Karpas-422 (cell line): Measurements from ENCODE around the gene SIDT1. TPM values are rescaled to one million over a fixed set of nuclear protein-coding genes. Genes with fewer than 3 reads are reported as not detected.

Experiments
- DNase-seq: peaks from one replicate; pipeline ENCODE4 v3.0.0-alpha.2; 2015
- H2AFZ ChIP-seq: fragments of 200-600 bp; sonication (generic); 2 replicates; pipeline ENCODE4 v1.6.1; 2014; ENCODE audit warnings: antibody characterized with exemption, low read length, mixed read lengths
- H3K27ac ChIP-seq: fragments of 200-600 bp; sonication (generic); 2 replicates; pipeline ENCODE4 v1.5.1; 2014; ENCODE audit warnings: mild to moderate bottlenecking, low read length, moderate library complexity
- H3K27me3 ChIP-seq: fragments of 200-600 bp; sonication (generic); 2 replicates; pipeline ENCODE4 v1.6.1; 2014; ENCODE audit warnings: low read length, mixed read lengths
- H3K36me3 ChIP-seq: fragments of 200-600 bp; sonication (generic); 2 replicates; pipeline ENCODE4 v1.6.1; 2014; ENCODE audit warnings: low read length, mixed read lengths; ENCODE audit not compliant: insufficient read depth
- H3K4me1 ChIP-seq: fragments of 200-600 bp; sonication (generic); 2 replicates; pipeline ENCODE4 v1.6.1; 2014; ENCODE audit warnings: mild to moderate bottlenecking, low read length, mixed read lengths
- H3K4me2 ChIP-seq: fragments of 200-600 bp; sonication (generic); 2 replicates; pipeline ENCODE4 v1.6.1; 2014; ENCODE audit warnings: low read length, low read depth, mild to moderate bottlenecking; ENCODE audit not compliant: poor library complexity, severe bottlenecking
- H3K4me3 ChIP-seq: fragments of 200-600 bp; sonication (generic); 2 replicates; pipeline ENCODE4 v1.5.1; 2014; ENCODE audit warnings: mild to moderate bottlenecking, antibody characterized with exemption, low read length, mixed read lengths
- H3K79me2 ChIP-seq: fragments of 200-600 bp; sonication (generic); 2 replicates; pipeline ENCODE4 v1.6.1; 2014; ENCODE audit warnings: mild to moderate bottlenecking, low read length, mixed read lengths
- H3K9ac ChIP-seq: fragments of 200-600 bp; sonication (generic); 2 replicates; pipeline ENCODE4 v1.6.0; 2014; ENCODE audit warnings: low read length
- H3K9me2 ChIP-seq: fragments of 200-600 bp; sonication (generic), shearing (Covaris generic); replicated peaks from 2 replicates; pipeline ENCODE4 v1.6.0; 2014; ENCODE audit warnings: mild to moderate bottlenecking, low read length, moderate library complexity; ENCODE audit not compliant: insufficient read depth
- H3K9me3 ChIP-seq: fragments of 300-700, 200-600 bp; sonication (generic); 2 replicates; pipeline ENCODE4 v1.6.1; 2014; ENCODE audit warnings: low read length, mixed read lengths
- H4K20me1 ChIP-seq: fragments of 200-600 bp; sonication (generic); 2 replicates; pipeline ENCODE4 v1.6.1; 2014; ENCODE audit warnings: mild to moderate bottlenecking, antibody characterized with exemption, low read length, low read depth; ENCODE audit not compliant: insufficient read depth
- total RNA-seq: library from RNA; depleted of rRNA; stranded (reverse); fragments of >200 nt; shearing (Covaris generic); gene quantifications from 2 replicates; pipeline ENCODE4 v1.2.3, GENCODE V29; 2014; ENCODE audit warnings: low replicate concordance

The SIDT1 gene
- total RNA-seq, 1 experiment from 2014 or later = 11.3 TPM

DNA sequence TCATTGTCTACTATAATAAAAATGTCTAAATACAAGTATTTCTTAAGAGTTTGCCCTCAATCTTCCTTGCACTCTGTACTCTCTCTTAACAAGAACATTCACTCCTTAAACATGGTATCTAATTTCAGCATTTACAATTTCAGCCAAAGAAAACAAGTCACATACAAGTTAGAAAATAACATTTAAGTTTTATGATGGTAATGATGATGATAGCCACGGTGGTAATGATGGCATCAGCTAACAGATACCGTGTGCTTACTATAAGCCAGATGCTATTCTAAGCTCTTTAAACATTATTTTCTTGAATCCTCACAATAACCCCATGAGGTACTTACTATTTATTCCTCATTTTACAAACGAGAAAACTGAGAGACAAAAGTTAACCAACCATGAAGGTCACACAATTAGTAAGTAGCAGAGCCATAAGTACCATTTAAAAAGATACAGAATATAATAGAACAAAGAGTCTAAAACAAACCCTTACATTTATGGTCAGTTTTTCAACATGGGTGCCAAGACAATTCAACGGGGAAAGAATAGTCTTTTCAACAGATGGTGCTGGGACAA, 24.8 kb upstream of the SIDT1 start:
- no peak overlapping the region for H3K9ac ChIP-seq
- H3K4me2 ChIP-seq = no peak overlapping the region
- H3K4me3 ChIP-seq = no peak overlapping the region
- no peaks in the 10 kb centered on the region for H3K9me3 ChIP-seq
- H2AFZ ChIP-seq = no peak overlapping the region
- peaks cover 8% of the 10 kb centered on the region; the same call in 1 of the 2 replicates for H3K36me3 ChIP-seq
- no peak overlapping the region for H3K27ac ChIP-seq
- no peak for DNase-seq
- H3K9me2 ChIP-seq = no peaks in the 10 kb centered on the region
- H4K20me1 ChIP-seq = no peaks in the 10 kb centered on the region
- H3K79me2 ChIP-seq = peaks cover 69% of the 10 kb centered on the region
- peaks cover 7% of the 10 kb centered on the region for H3K4me1 ChIP-seq
- no peaks in the 10 kb centered on the region for H3K27me3 ChIP-seq

DNA sequence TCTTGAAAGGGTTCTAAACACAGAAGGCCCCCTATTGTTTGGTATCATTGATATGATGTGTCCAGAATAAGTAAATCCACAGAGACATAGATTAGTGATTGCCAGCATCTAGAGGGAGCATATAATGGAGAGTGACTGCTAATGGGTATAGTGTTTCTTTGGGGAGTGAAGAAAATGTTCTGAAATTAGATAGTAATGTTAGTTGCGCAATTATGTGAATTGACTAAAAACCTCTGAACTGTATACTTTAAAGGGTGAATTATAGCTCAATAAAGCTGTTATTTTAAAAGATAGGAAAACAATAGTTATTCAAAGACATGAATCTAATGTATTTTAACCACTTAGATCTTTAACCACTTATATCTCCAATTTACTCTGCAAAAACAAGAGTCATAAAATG, 23.4 kb upstream of the SIDT1 start:
- Histone ChIP-seq H3K9me2 (no peaks in the 10 kb centered on the region), H4K20me1 (no peaks in the 10 kb centered on the region), H3K4me2 (no peak overlapping the region), H3K9ac (no peak overlapping the region), H3K4me1 (peaks cover 16% of the 10 kb centered on the region), H3K27me3 (no peaks in the 10 kb centered on the region), H3K27ac (no peak overlapping the region), H3K36me3 (peaks cover 8% of the 10 kb centered on the region; the same call in 1 of the 2 replicates), H2AFZ (no peak overlapping the region), H3K9me3 (no peaks in the 10 kb centered on the region), H3K4me3 (no peak overlapping the region), H3K79me2 (peaks cover 83% of the 10 kb centered on the region)
- no peak for DNase-seq

DNA sequence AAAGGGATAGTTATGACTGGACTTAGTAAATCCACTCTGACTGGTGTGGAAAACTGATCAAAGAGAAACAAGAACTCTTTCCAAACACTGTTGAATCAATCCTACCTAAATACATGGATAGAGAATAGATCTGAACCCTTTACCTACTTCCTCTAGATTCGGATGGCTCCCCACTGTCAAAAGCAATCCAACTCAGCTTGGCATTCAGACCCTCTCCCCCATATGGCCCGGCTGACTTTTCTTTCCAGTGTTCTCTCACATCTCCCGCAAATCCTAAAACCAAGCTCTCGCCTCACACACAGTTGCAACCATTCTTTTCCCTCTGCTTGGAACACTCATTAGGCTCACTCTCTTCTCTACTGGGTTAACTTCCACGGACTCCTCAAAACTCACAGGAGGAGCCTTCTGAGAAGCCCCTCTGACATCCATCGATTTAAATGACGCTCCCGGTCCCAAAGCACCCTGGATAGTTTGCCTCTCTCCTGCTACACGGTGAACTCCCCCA, 18.0 kb upstream of the SIDT1 start:
- H4K20me1 ChIP-seq = no peaks in the 10 kb centered on the region
- peaks cover 53% of the 10 kb centered on the region for H3K79me2 ChIP-seq
- H3K9me2 ChIP-seq = no peaks in the 10 kb centered on the region
- peak overlapping the region; percentile 91 for H3K9ac ChIP-seq
- no peaks in the 10 kb centered on the region for H3K9me3 ChIP-seq
- peak overlapping the region; percentile 84 for H3K4me2 ChIP-seq
- peak overlapping the region; percentile 66; the same call in 1 of the 2 replicates for H3K27ac ChIP-seq
- peaks cover 20% of the 10 kb centered on the region for H3K4me1 ChIP-seq
- no peaks in the 10 kb centered on the region for H3K27me3 ChIP-seq
- peak; percentile 51 for DNase-seq
- H3K4me3 ChIP-seq = peak overlapping the region; percentile 95
- peak overlapping the region; percentile 80 for H2AFZ ChIP-seq
- no peaks in the 10 kb centered on the region for H3K36me3 ChIP-seq

DNA sequence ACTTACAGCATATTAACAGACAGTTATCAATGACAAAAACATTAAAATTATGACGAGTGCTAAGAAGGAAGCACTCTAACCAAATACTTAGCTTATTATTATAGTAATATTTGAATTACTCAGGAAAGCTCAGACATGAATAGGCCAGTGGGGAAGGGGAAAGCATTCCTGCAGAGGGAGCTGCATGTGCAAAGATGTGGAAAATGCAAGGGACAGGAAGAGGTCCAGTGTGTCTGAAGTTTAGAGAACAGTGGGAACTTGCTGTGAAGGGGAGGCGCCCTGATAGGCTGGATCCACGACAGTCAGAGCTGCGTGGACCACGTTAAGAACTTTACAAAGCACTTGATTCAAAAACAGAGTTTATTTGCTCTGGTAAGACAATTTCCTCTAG, 16.2 kb upstream of the SIDT1 start:
- peak; percentile 57 for DNase-seq
- H3K27ac ChIP-seq = no peak overlapping the region
- H3K27me3 ChIP-seq = no peaks in the 10 kb centered on the region
- no peaks in the 10 kb centered on the region for H4K20me1 ChIP-seq
- peaks cover 20% of the 10 kb centered on the region for H3K4me1 ChIP-seq
- H3K9me3 ChIP-seq = no peaks in the 10 kb centered on the region
- no peaks in the 10 kb centered on the region for H3K36me3 ChIP-seq
- H3K79me2 ChIP-seq = peaks cover 35% of the 10 kb centered on the region
- peak overlapping the region; percentile 84 for H3K4me2 ChIP-seq
- H2AFZ ChIP-seq = no peak overlapping the region
- no peaks in the 10 kb centered on the region for H3K9me2 ChIP-seq
- peak overlapping the region; percentile 95 for H3K4me3 ChIP-seq
- H3K9ac ChIP-seq = peak overlapping the region; percentile 91

DNA sequence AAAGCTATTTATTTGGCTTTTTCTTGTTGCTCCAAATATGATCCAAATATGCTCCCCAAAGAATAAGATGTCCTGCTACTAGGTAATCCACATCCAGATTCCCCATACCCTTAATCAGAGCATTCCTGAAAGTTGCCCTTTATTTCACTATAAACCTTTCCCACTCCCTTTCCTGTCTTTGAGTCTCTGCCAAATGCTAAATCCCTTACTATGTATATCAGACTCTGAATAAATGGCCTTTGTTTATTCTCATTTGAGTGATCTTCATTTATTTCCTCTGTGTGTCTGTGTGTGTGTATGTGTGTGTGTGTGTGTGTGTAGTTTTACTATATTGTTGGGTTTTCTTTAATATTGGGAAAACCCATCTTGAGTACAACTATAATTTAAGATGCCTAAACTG, 10.4 kb upstream of the SIDT1 start:
- Histone ChIP-seq H3K9me3 (no peaks in the 10 kb centered on the region), H3K27me3 (no peaks in the 10 kb centered on the region), H3K27ac (no peak overlapping the region), H3K4me2 (no peak overlapping the region), H3K79me2 (no peaks in the 10 kb centered on the region), H4K20me1 (no peaks in the 10 kb centered on the region), H3K36me3 (no peaks in the 10 kb centered on the region), H2AFZ (no peak overlapping the region), H3K4me1 (no peaks in the 10 kb centered on the region), H3K9ac (no peak overlapping the region), H3K4me3 (no peak overlapping the region), H3K9me2 (no peaks in the 10 kb centered on the region)
- DNase-seq = no peak

DNA sequence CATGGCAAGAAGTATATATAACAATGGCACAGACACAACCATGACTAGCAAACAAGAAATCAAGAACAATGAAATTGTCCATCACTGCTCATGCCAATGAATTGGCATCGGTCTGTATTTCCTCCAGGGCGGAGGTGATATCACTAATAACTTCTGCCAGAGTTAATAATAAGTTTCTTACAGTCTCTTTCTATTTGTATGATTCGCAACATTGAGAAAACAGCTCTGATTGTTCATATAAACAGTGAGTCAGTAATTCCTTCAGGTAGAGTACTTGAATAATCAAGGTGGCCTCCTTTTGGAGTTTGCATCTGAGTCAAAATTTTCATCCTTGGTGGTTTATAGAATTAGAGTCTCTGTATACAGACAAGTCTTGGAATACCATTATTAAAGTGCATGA, 9.1 kb upstream of the SIDT1 start:
- DNase-seq = no peak

DNA sequence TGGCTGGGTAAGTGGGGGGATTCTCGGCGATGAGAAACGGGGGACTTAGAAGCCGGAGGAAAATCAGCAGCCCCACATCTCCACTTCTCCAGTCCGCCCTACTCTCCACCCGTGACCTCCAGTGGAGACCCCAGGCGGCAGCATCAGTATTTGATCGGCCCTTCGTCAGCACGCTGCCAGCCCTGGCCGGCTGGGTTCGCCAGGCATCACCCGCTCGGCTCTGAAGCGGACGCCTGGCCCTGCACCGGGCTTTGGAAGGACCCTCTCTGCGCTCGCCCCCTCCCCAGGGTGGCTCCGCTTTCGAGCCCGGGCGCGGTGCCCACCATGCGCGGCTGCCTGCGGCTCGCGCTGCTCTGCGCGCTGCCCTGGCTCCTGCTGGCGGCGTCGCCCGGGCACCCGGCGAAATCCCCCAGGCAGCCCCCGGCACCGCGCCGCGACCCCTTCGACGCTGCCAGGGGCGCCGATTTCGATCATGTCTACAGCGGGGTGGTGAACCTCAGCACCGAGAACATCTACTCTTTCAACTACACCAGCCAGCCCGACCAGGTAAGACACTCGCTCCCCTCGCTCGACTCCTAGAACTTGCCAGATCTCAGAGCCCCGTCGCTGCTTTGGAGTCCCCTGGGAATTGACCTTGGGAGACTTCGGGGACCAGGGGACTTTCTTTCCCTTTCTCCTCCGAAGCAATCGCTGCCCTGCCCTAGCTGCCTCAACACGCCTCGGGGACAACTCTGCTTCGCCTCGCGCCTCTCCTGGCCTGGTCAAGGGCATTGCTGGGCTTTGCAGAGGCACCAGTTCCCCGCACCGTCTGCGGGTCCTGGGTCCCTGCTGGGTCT, 561 bp downstream of the SIDT1 start:
- no peaks in the 10 kb centered on the region for H3K9me2 ChIP-seq
- 0 out of 2 replicates have a peak overlapping the region, but pooled peaks have one; percentile 16 for H3K27ac ChIP-seq
- no peaks in the 10 kb centered on the region for H4K20me1 ChIP-seq
- peak overlapping the region; percentile 66 for H3K4me3 ChIP-seq
- no peaks in the 10 kb centered on the region for H3K79me2 ChIP-seq
- no peaks in the 10 kb centered on the region for H3K9me3 ChIP-seq
- H3K4me2 ChIP-seq = peak overlapping the region; percentile 92
- peaks cover 20% of the 10 kb centered on the region for H3K4me1 ChIP-seq
- H3K27me3 ChIP-seq = no peaks in the 10 kb centered on the region
- peak; percentile 54 for DNase-seq
- peak overlapping the region; percentile 64 for H3K9ac ChIP-seq
- H2AFZ ChIP-seq = peak overlapping the region; percentile 90
- no peaks in the 10 kb centered on the region for H3K36me3 ChIP-seq

More for the DNA sequence above, 9.1 kb upstream of the SIDT1 start:
- no peak overlapping the region for H3K27ac ChIP-seq
- H4K20me1 ChIP-seq = no peaks in the 10 kb centered on the region
- H3K4me1 ChIP-seq = no peaks in the 10 kb centered on the region
- H3K9me2 ChIP-seq = no peaks in the 10 kb centered on the region
- H3K9ac ChIP-seq = no peak overlapping the region
- no peaks in the 10 kb centered on the region for H3K36me3 ChIP-seq
- H3K9me3 ChIP-seq = no peaks in the 10 kb centered on the region
- no peaks in the 10 kb centered on the region for H3K79me2 ChIP-seq
- H2AFZ ChIP-seq = no peak overlapping the region
- no peak overlapping the region for H3K4me2 ChIP-seq
- no peaks in the 10 kb centered on the region for H3K27me3 ChIP-seq
- no peak overlapping the region for H3K4me3 ChIP-seq

DNA sequence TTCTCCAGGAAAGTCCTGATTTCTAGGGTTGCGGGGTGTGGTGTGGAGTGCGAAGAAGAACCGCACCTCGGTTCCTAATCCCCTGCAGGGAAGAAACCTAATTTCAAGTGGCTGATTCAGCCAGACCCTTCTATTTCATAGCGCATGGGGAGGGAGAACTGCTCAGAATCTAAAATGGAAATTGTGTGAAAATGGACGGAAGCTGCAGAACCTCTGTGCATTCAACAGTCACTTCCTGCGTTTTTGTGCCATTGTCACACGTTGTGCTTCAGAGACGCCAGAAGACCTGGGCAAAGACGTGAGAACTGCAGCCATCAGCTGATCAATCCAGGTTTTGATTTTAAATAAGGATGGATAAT, 1.2 kb downstream of the SIDT1 start:
- no peaks in the 10 kb centered on the region for H3K9me2 ChIP-seq
- H2AFZ ChIP-seq = peak overlapping the region; percentile 90
- DNase-seq = peak; percentile 68
- H4K20me1 ChIP-seq = no peaks in the 10 kb centered on the region
- H3K4me3 ChIP-seq = peak overlapping the region; percentile 66
- H3K9ac ChIP-seq = peak overlapping the region; percentile 64
- H3K4me2 ChIP-seq = peak overlapping the region; percentile 92
- H3K27me3 ChIP-seq = no peaks in the 10 kb centered on the region
- H3K4me1 ChIP-seq = peaks cover 20% of the 10 kb centered on the region
- H3K79me2 ChIP-seq = no peaks in the 10 kb centered on the region
- H3K36me3 ChIP-seq = no peaks in the 10 kb centered on the region
- H3K27ac ChIP-seq = no peak overlapping the region
- H3K9me3 ChIP-seq = no peaks in the 10 kb centered on the region
